ENCODE results near the gene ZNF592. TPM values are rescaled to one million over a fixed set of nuclear protein-coding genes. Genes with fewer than 3 reads are reported as not detected.
A peak's percentile ranks its signal among the peaks of the same experiment; 100 is the strongest.
"Not testable (repeated sequence)": the region's sequence is repeated elsewhere in the genome, so short reads cannot be mapped to it uniquely, and the experiment has no call there.

Gene ZNF592
- total and polyA plus RNA-seq, 8 donors = 3.8 to 36.8 (median 9.8) TPM

- Histone ChIP-seq H3K27ac (peak overlapping the region; percentile 32 to 100 (median 99)), H3K4me3 (peak overlapping the region; percentile 82 to 97 (median 92)), H3K36me3 (peaks cover 0 to 11% (median 0%) of the 10 kb centered on the region in 4 donors), H3K4me1 (peaks cover 35 to 86% (median 74%) of the 10 kb centered on the region in 4 donors), H3K9me3 (no peaks in the 10 kb centered on the region), H3K27me3 (no peaks in the 10 kb centered on the region)
- 15 to 28% (median 22%) methylated on average over 2 of the region's 2 CpGs for WGBS, 5 donors
- TF ChIP-seq CTCF (IDR thresholded peaks at IDR 0.05) (no peak), POLR2A (IDR thresholded peaks at IDR 0.05) (no peak), EP300 (IDR thresholded peaks at IDR 0.05) (no peak), POLR2AphosphoS5 (IDR thresholded peaks at IDR 0.05) (no peak)
- peak in 1 of 2 donors; percentile 49 for DNase-seq
- intact Hi-C loops (cut with DNase I; ENCODE audit: low total_unique reads) = no loop called here
Observed at GRCh38 chr15:84750583-84751092, 2.2 kb downstream of the ZNF592 start.

- H3K27ac ChIP-seq; H3K9me3 ChIP-seq; H3K27me3 ChIP-seq; intact Hi-C loops (cut with DNase I; ENCODE audit: low total_unique reads); H3K4me3 ChIP-seq; DNase-seq: not testable (repeated sequence)
- Histone ChIP-seq H3K36me3 (peaks cover 0 to 11% (median 0%) of the 10 kb centered on the region in 4 donors), H3K4me1 (peaks cover 35 to 83% (median 72%) of the 10 kb centered on the region in 4 donors)
- 85 to 89% (median 86%) methylated on average over 6 of the region's 6 CpGs for WGBS, 5 donors
Observed at GRCh38 chr15:84751721-84752120, 3.3 kb downstream of the ZNF592 start.

GRCh38 chr15:84752195-84752594 is 3.8 kb downstream of the ZNF592 start:
- TF ChIP-seq EP300 (IDR thresholded peaks at IDR 0.05) (no peak), POLR2A (IDR thresholded peaks at IDR 0.05) (no peak), CTCF (IDR thresholded peaks at IDR 0.05) (no peak), POLR2AphosphoS5 (IDR thresholded peaks at IDR 0.05) (no peak)
- peaks cover 0 to 11% (median 0%) of the 10 kb centered on the region in 4 donors for H3K36me3 ChIP-seq
- no peaks in the 10 kb centered on the region for H3K27me3 ChIP-seq
- H3K4me1 ChIP-seq = peaks cover 35 to 78% (median 67%) of the 10 kb centered on the region in 4 donors
- intact Hi-C loops (cut with DNase I; ENCODE audit: low total_unique reads) = no loop called here
- WGBS, 5 donors = 95 to 100% (median 97%) methylated on average over 1 of the region's 1 CpG
- H3K27ac ChIP-seq = peak overlapping the region in 2 of 5 donors; percentile 16 to 56
- DNase-seq = no peak
- H3K4me3 ChIP-seq = no peak overlapping the region
- H3K9me3 ChIP-seq = no peaks in the 10 kb centered on the region

- DNase-seq = no peak
- H3K4me3 ChIP-seq = no peak overlapping the region
- no peaks in the 10 kb centered on the region for H3K27me3 ChIP-seq
- intact Hi-C loops (cut with DNase I; ENCODE audit: low total_unique reads) = no loop called here
- H3K36me3 ChIP-seq = peaks cover 0 to 11% (median 0%) of the 10 kb centered on the region in 4 donors
- peaks cover 35 to 76% (median 65%) of the 10 kb centered on the region in 4 donors for H3K4me1 ChIP-seq
- H3K27ac ChIP-seq = peak overlapping the region in 2 of 5 donors; percentile 16 to 56
- TF ChIP-seq POLR2AphosphoS5 (IDR thresholded peaks at IDR 0.05) = no peak
- TF ChIP-seq POLR2A (IDR thresholded peaks at IDR 0.05) = no peak
- TF ChIP-seq CTCF (IDR thresholded peaks at IDR 0.05) = no peak
- TF ChIP-seq EP300 (IDR thresholded peaks at IDR 0.05) = no peak
- 34 to 51% (median 44%) methylated on average over 3 of the region's 3 CpGs for WGBS, 5 donors
- H3K9me3 ChIP-seq = no peaks in the 10 kb centered on the region
Observed at GRCh38 chr15:84752700-84753099, 4.3 kb downstream of the ZNF592 start.

GRCh38 chr15:84754889-84755288 is 6.5 kb downstream of the ZNF592 start:
- WGBS, 5 donors = 48 to 91% (median 76%) methylated on average over 4 of the region's 4 CpGs
- not testable (repeated sequence) for DNase-seq

More at GRCh38 chr15:84754889-84755288, 6.5 kb downstream of the ZNF592 start:
- intact Hi-C loops (cut with DNase I; ENCODE audit: low total_unique reads); H3K4me3 ChIP-seq; H3K27me3 ChIP-seq; H3K27ac ChIP-seq; H3K9me3 ChIP-seq: not testable (repeated sequence)
- H3K4me1 ChIP-seq = peaks cover 39 to 88% (median 74%) of the 10 kb centered on the region in 4 donors
- peaks cover 0 to 11% (median 0%) of the 10 kb centered on the region in 4 donors for H3K36me3 ChIP-seq
